H1 (cell line): ENCODE data around the gene PSME2. TPM values are rescaled to one million over a fixed set of nuclear protein-coding genes. Genes with fewer than 3 reads are reported as not detected.

Source experiments
- SP2 ChIP-seq: IDR thresholded peaks from 2 replicates; pipeline ENCODE4 v1.6.1; 2012; ENCODE audit warnings: mild to moderate bottlenecking, low read length, inconsistent platforms
- polyA plus RNA-seq, 7 experiments: library from polyadenylated mRNA; depleted of rRNA in 3 of 7; stranded (reverse) in 5 of 7; unstranded in 2 of 7; fragments of >200 nt in 5 of 7; fragments of 200-250 nt in 2 of 7; gene quantifications; 1 replicate in 5 of 7; 2 replicates in 1 of 7; 4 replicates in 1 of 7; pipeline versions ENCODE4 v1.2.1 to v1.2.3, GENCODE V29; 2011 to 2013; ENCODE audit warnings: missing spikeins in 2 of 7, mixed read lengths in 2 of 7
- total RNA-seq: library from RNA; stranded (reverse); fragmentation: NEBNext Ultra II Directional; extraction: Animal tissue kit (Norgen Biotek cat#: 25700); gene quantifications from 2 replicates; pipeline ENCODE4 v1.2.1, GENCODE V29; 2021

PSME2 gene
- total and polyA plus RNA-seq, 2 of the 8 experiments (the other 6 are each of a cell fraction or from before 2014, with no cell fraction given): 71.8 to 111 TPM

DNA sequence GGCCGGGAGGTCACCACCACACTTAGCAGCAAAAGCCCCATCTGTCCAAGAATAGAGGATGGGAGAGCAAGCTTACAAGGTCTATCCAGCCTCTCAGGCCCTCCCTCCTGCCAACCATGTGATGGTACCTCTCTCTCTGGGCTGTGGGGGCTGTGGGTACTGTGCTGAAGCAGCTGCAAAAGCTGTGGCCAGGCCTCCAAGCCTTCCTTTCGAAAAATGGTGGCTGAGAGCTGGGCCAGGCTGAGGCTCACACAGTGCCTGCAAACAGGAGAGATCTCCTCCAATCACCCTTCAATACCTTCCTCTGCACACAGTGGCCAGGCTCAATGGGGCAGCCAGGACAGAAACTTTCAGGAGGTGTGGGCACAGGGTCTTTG is 41.1 kb upstream of the PSME2 start (continued):
- no peak for TF ChIP-seq SP2
